IMR-90 (cell line): ENCODE data around the gene KCNJ4. TPM values are rescaled to one million over a fixed set of nuclear protein-coding genes. Genes with fewer than 3 reads are reported as not detected.

Source experiments
- ATAC-seq: fragments of 200-7000 bp; cut with Tn5 transposase; 2 replicates; pipeline ENCODE4 v1.9.1; 2020; ENCODE audit warnings: low read depth, mild to moderate bottlenecking, moderate library complexity
- BruUV-seq: library from RNA; stranded (reverse); fragments of 400-500 nt; replicated peaks from 2 replicates; lab custom pipeline; 2021; lab: Mats Ljungman, UMichigan
- CTCF ChIA-PET: fragments of 300-600 bp; formaldehyde crosslinking; extraction: SDS; loops from one replicate; lab custom pipeline; 2021; ENCODE audit warnings: antibody characterized with exemption; lab: Yijun Ruan, JAX
- POLR2A ChIA-PET: fragments of 300-600 bp; sonication (Branson Sonifier 250); formaldehyde crosslinking; loops from one replicate; lab custom pipeline; 2022; ENCODE audit warnings: antibody characterized with exemption; ENCODE audit not compliant: unreplicated experiment; lab: Charles Lee
- DNase-seq: peaks from one replicate; pipeline ENCODE4 v3.0.0; 2013
- H2AFZ ChIP-seq: replicated peaks from 2 replicates; pipeline ENCODE3; 2013; ENCODE audit warnings: low read length, mild to moderate bottlenecking; ENCODE audit not compliant: poor library complexity
- H2AK5ac ChIP-seq: 2 replicates; pipeline ENCODE4 v1.6.1; 2013; ENCODE audit warnings: low read depth, low read length, inconsistent platforms
- H2AK9ac ChIP-seq: replicated peaks from 2 replicates; pipeline ENCODE3; 2013; ENCODE audit warnings: mild to moderate bottlenecking, low read depth, low read length, moderate library complexity; ENCODE audit not compliant: poor library complexity
- H2BK120ac ChIP-seq: 2 replicates; pipeline ENCODE4 v1.6.1; 2013; ENCODE audit warnings: low read depth, low read length, inconsistent platforms
- H2BK15ac ChIP-seq: 3 replicates; pipeline ENCODE4 v1.6.1; 2013; ENCODE audit warnings: low read depth, low read length, inconsistent platforms
- H2BK20ac ChIP-seq: 2 replicates; pipeline ENCODE4 v1.6.1; 2013; ENCODE audit warnings: low read depth, mild to moderate bottlenecking, inconsistent platforms, low read length, moderate library complexity
- H2BK5ac ChIP-seq: 2 replicates; pipeline ENCODE4 v1.6.1; 2013; ENCODE audit warnings: mild to moderate bottlenecking, low read depth, low read length, inconsistent platforms; ENCODE audit not compliant: poor library complexity, severe bottlenecking
- H3K14ac ChIP-seq: replicated peaks from 2 replicates; pipeline ENCODE4 v1.6.1; 2013; ENCODE audit warnings: low read depth, low read length, inconsistent platforms
- H3K18ac ChIP-seq: 2 replicates; pipeline ENCODE4 v1.6.1; 2013; ENCODE audit warnings: low read depth, low read length, control low read depth
- H3K23ac ChIP-seq: 2 replicates; pipeline ENCODE4 v1.6.1; 2013; ENCODE audit warnings: low read depth, low read length, inconsistent platforms
- H3K27ac ChIP-seq: 2 replicates; pipeline ENCODE4 v1.5.1; 2013; ENCODE audit warnings: mild to moderate bottlenecking, control low read depth, low read length; ENCODE audit not compliant: insufficient read depth
- H3K27me3 ChIP-seq: 2 replicates; pipeline ENCODE4 v1.6.1; 2013; ENCODE audit warnings: low read length; ENCODE audit not compliant: control insufficient read depth, insufficient read depth
- H3K36me3 ChIP-seq: 2 replicates; pipeline ENCODE4 v1.6.1; 2013; ENCODE audit warnings: low read length, mixed read lengths; ENCODE audit not compliant: control insufficient read depth, insufficient read depth
- H3K4ac ChIP-seq: 2 replicates; pipeline ENCODE4 v1.6.1; 2013; ENCODE audit warnings: low read depth, low read length, inconsistent platforms
- H3K4me1 ChIP-seq: 2 replicates; pipeline ENCODE4 v1.6.1; 2013; ENCODE audit warnings: low read length, mixed read lengths; ENCODE audit not compliant: control insufficient read depth, insufficient read depth
- H3K4me2 ChIP-seq: 2 replicates; pipeline ENCODE4 v1.6.1; 2013; ENCODE audit warnings: low read depth, mild to moderate bottlenecking, control low read depth, low read length, moderate library complexity
- H3K4me3 ChIP-seq: 2 replicates; pipeline ENCODE4 v1.5.1; 2013; ENCODE audit warnings: low read depth, mild to moderate bottlenecking, control low read depth, low read length, moderate library complexity; ENCODE audit not compliant: insufficient read depth
- H3K56ac ChIP-seq: 2 replicates; pipeline ENCODE4 v1.6.1; 2013; ENCODE audit warnings: low read length, inconsistent platforms; ENCODE audit not compliant: insufficient read depth; ENCODE audit errors: extremely low read depth
- H3K79me1 ChIP-seq, 2 experiments: 2 replicates each; pipeline ENCODE4 v1.6.1; 2013; ENCODE audit warnings: low read length in 2 of 2, inconsistent platforms in 1 of 2, low read depth in 1 of 2
- H3K9ac ChIP-seq: 2 replicates; pipeline ENCODE4 v1.6.1; 2013; ENCODE audit warnings: low read depth, low read length, control low read depth
- H3K9me1 ChIP-seq: 2 replicates; pipeline ENCODE4 v1.6.1; 2013; ENCODE audit warnings: low read length, inconsistent platforms; ENCODE audit not compliant: insufficient read depth
- H3K9me3 ChIP-seq: 2 replicates; pipeline ENCODE4 v1.6.1; 2013; ENCODE audit warnings: low read length; ENCODE audit not compliant: control insufficient read depth, insufficient read depth
- H4K20me1 ChIP-seq: 2 replicates; pipeline ENCODE4 v1.6.1; 2013; ENCODE audit warnings: low read length, inconsistent platforms; ENCODE audit not compliant: insufficient read depth
- H4K5ac ChIP-seq: 2 replicates; pipeline ENCODE4 v1.6.1; 2013; ENCODE audit warnings: mild to moderate bottlenecking, low read depth, low read length, control low read depth
- H4K8ac ChIP-seq, 2 experiments: 2 replicates each; pipeline ENCODE4 v1.6.1; 2013; ENCODE audit warnings: low read depth in 2 of 2, low read length in 2 of 2, control low read depth in 1 of 2, inconsistent platforms in 1 of 2
- H4K91ac ChIP-seq: 2 replicates; pipeline ENCODE4 v1.6.1; 2013; ENCODE audit warnings: low read depth, low read length, inconsistent platforms; ENCODE audit not compliant: insufficient read depth
- CEBPB ChIP-seq: IDR thresholded peaks from 2 replicates; pipeline ENCODE4 v1.6.1; 2012; ENCODE audit warnings: low read depth, low read length, improper control_type of control experiment
- CHD1 ChIP-seq: IDR thresholded peaks from 2 replicates; pipeline ENCODE4 v1.6.1; 2012; ENCODE audit warnings: low read depth, low read length, improper control_type of control experiment
- FOS ChIP-seq: fragments of 150-350 bp; IDR thresholded peaks from 2 replicates; pipeline ENCODE4 v1.6.1; 2016; ENCODE audit warnings: low read depth, low read length
- MAZ ChIP-seq: IDR thresholded peaks from 2 replicates; pipeline ENCODE4 v1.6.1; 2012; ENCODE audit warnings: low read depth, mild to moderate bottlenecking, low read length, improper control_type of control experiment, moderate library complexity, borderline replicate concordance
- RAD21 ChIP-seq: IDR thresholded peaks from 2 replicates; pipeline ENCODE4 v1.6.1; 2012; ENCODE audit warnings: low read length, improper control_type of control experiment
- WGBS, 2 experiments: methylation state at CpG; one replicate each; pipeline versions ENCODE4 v1.1.5 to v1.1.7; 2013; ENCODE audit warnings: missing lambda C conversion rate in 2 of 2; ENCODE audit not compliant: insufficient read length in 1 of 2; ENCODE audit errors: extremely low coverage in 2 of 2; 5-methylcytosine and 5-hydroxymethylcytosine counted together
- dilution Hi-C: fragments of 300-500 bp; cut with HindIII; formaldehyde crosslinking; loops from one replicate; pipeline ENCODE4 v1.14.3; 2018; ENCODE audit warnings: low sequenced_read_pairs; ENCODE audit not compliant: unreplicated experiment
- in situ Hi-C: fragments of 300-500 bp; cut with MboI; formaldehyde crosslinking; loops from 3 replicates; pipeline ENCODE4 v1.14.3; 2019; ENCODE audit warnings: low sequenced_read_pairs, inconsistent platforms, mixed read lengths
- intact Hi-C: fragments of 100-400 bp; cut with micrococcal nuclease; formaldehyde crosslinking; loops from 2 replicates; pipeline ENCODE4 v1.10.0; 2022
- polyA plus RNA-seq, 3 experiments: library from polyadenylated mRNA; depleted of rRNA; stranded (reverse); fragments of >200 nt; gene quantifications; 2 replicates each; pipeline ENCODE4 v1.2.3, GENCODE V29; 2012; ENCODE audit warnings: low replicate concordance in 1 of 3
- total RNA-seq: library from RNA; depleted of rRNA; stranded (reverse); fragments of >200 nt; gene quantifications from 2 replicates; pipeline ENCODE4 v1.2.3, GENCODE V29; 2012

The KCNJ4 gene
- total and polyA plus RNA-seq, 2 of the 4 experiments (the other 2 are of a cell fraction): not detected

DNA sequence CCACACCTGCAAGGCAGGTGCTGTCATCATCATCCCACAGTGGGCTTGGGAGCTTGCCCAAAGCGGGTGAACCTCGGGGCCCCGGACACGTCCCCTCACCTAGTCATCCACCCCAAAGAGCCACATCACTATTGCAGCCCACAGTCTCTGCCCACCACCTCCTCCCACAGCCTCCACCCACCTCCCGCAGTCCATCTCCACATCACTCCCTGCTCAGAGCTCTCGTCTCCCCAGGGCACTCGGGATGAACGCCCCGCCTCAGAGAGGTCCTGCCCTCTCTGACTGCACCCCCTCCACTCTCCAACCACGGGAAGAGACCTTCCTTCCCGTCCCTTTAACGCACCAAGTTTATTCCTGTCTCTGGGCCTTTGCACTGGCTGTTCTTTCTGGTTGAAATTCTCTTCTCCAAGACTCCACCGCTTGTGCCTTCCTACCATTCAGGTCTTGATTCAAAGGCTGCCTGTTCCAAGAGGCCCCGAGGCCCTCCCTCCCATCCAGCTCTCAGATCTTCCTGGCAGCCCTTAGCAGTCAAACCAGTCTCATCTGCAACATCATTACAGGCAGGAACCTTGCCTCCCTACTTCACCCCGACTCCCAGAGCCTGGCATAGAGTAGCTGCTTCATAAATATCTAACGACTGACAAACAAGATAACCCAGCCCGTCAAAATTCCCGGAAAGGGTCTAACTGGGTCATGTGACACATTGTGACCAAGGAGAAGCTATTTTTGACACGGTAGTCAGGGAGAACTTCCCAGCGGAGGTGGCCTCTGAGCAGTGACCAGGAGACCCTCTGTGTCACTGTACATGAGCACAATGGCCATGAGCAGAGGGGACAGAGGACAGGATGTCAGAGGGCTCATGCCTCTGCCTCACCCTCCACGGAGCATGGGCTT, 11.1 kb downstream of the KCNJ4 start:
- Histone ChIP-seq H3K56ac (no peak overlapping the region), H3K18ac (no peak overlapping the region), H4K91ac (no peak overlapping the region), H3K4me1 (no peaks in the 10 kb centered on the region), H3K79me1 (no peaks in the 10 kb centered on the region), H2AK5ac (no peak overlapping the region), H3K36me3 (no peaks in the 10 kb centered on the region), H3K14ac (no peak overlapping the region), H4K5ac (no peak overlapping the region), H2AK9ac (no peak overlapping the region), H3K23ac (no peak overlapping the region; the same call in 1 of the 2 replicates), H3K9ac (no peak overlapping the region), H3K27me3 (peaks cover 58% of the 10 kb centered on the region), H2BK15ac (no peak overlapping the region), H3K4me2 (no peak overlapping the region), H3K9me3 (no peaks in the 10 kb centered on the region), H3K4me3 (no peak overlapping the region), H3K27ac (no peak overlapping the region), H4K20me1 (no peaks in the 10 kb centered on the region; the same call in 1 of the 2 replicates), H2BK120ac (no peak overlapping the region), H2BK5ac (no peak overlapping the region), H3K9me1 (no peaks in the 10 kb centered on the region), H4K8ac (no peak overlapping the region), H2BK20ac (no peak overlapping the region), H2AFZ (no peak overlapping the region), H3K4ac (no peak overlapping the region)
- TF ChIP-seq CHD1: no peak
- TF ChIP-seq MAZ: no peak
- no peak for TF ChIP-seq RAD21
- TF ChIP-seq CEBPB: no peak
- no peak for TF ChIP-seq FOS
- CTCF ChIA-PET: no interaction called here
- DNase-seq (no peak), ATAC-seq (no peak)
- no TSS peak for BruUV-seq
- WGBS, 2 experiments: 53% methylated on average over 9 of the region's 21 CpGs; no CpG with 5 or more reads in 1 of the 2 experiments
- POLR2A ChIA-PET: no interaction called here
- in situ Hi-C loops: no loop called here
- intact Hi-C loops: no loop called here
- dilution Hi-C loops: no loop called here
